ENCODE measurements around the gene CYTH3.

Gene CYTH3

GRCh38 chr7:6256677-6257535 lies 15.5 kb downstream of the CYTH3 start:
- DNase-seq (ENCODE audit: low spot score): no peak

- no peak for DNase-seq (ENCODE audit: low spot score)
These were observed 16.3 kb downstream of the CYTH3 start for GRCh38 chr7:6256109-6256483.

GRCh38 chr7:6254866-6255265 lies 17.6 kb downstream of the CYTH3 start:
- no peak for DNase-seq (ENCODE audit: low spot score)

GRCh38 chr7:6252748-6253147 lies 19.7 kb downstream of the CYTH3 start:
- no peak for DNase-seq (ENCODE audit: low spot score)

- no peak for DNase-seq (ENCODE audit: low spot score)
These were observed 20.1 kb downstream of the CYTH3 start for GRCh38 chr7:6252341-6252746.

- DNase-seq (ENCODE audit: low spot score): no peak
These were observed 20.8 kb downstream of the CYTH3 start for GRCh38 chr7:6251653-6252052.

GRCh38 chr7:6250364-6250833 lies 22.0 kb downstream of the CYTH3 start:
- DNase-seq (ENCODE audit: low spot score): no peak

- no peak for DNase-seq (ENCODE audit: low spot score)
These were observed 23.4 kb downstream of the CYTH3 start for GRCh38 chr7:6249043-6249442.

- no peak for DNase-seq (ENCODE audit: low spot score)
These were observed 23.8 kb downstream of the CYTH3 start for GRCh38 chr7:6248581-6248980.

- DNase-seq (ENCODE audit: low spot score): no peak
These were observed 26.0 kb downstream of the CYTH3 start for GRCh38 chr7:6246251-6246917.

GRCh38 chr7:6244021-6244420 lies 28.4 kb downstream of the CYTH3 start:
- DNase-seq (ENCODE audit: low spot score): no peak

- no peak for DNase-seq (ENCODE audit: low spot score)
These were observed 29.3 kb downstream of the CYTH3 start for GRCh38 chr7:6243168-6243567.

- no peak for DNase-seq (ENCODE audit: low spot score)
These were observed 29.9 kb downstream of the CYTH3 start for GRCh38 chr7:6242561-6242960.

- DNase-seq (ENCODE audit: low spot score): no peak
These were observed 30.8 kb downstream of the CYTH3 start for GRCh38 chr7:6241607-6241973.

GRCh38 chr7:6238309-6238925 lies 34.0 kb downstream of the CYTH3 start:
- peak; percentile 36 for DNase-seq (ENCODE audit: low spot score)

GRCh38 chr7:6237730-6238129 lies 34.7 kb downstream of the CYTH3 start:
- DNase-seq (ENCODE audit: low spot score): no peak

- no peak for DNase-seq (ENCODE audit: low spot score)
These were observed 35.4 kb downstream of the CYTH3 start for GRCh38 chr7:6237011-6237410.

- DNase-seq (ENCODE audit: low spot score): no peak
These were observed 37.2 kb downstream of the CYTH3 start for GRCh38 chr7:6235029-6235871.

GRCh38 chr7:6234384-6234783 lies 38.0 kb downstream of the CYTH3 start:
- no peak for DNase-seq (ENCODE audit: low spot score)

- no peak for DNase-seq (ENCODE audit: low spot score)
These were observed 39.9 kb downstream of the CYTH3 start for GRCh38 chr7:6232534-6232933.

GRCh38 chr7:6232116-6232515 lies 40.3 kb downstream of the CYTH3 start:
- DNase-seq (ENCODE audit: low spot score): no peak

- DNase-seq (ENCODE audit: low spot score): no peak
These were observed 41.2 kb downstream of the CYTH3 start for GRCh38 chr7:6231184-6231583.

Measured in HuH-7.5 (cell line).